RWPE1 (cell line): ENCODE data around the gene KRTAP4-12.
A peak's percentile ranks its signal among the peaks of the same experiment; 100 is the strongest.
"Not testable (repeated sequence)": the region's sequence is repeated elsewhere in the genome, so short reads cannot be mapped to it uniquely, and the experiment has no call there.

ENCODE experiments used
- CTCF ChIA-PET: fragments of 350-600 bp; sonication (Branson Sonifier 250); formaldehyde crosslinking; extraction: SDS; loops from one replicate; lab custom pipeline; 2021; lab: Yijun Ruan, JAX
- POLR2A ChIA-PET: fragments of 400-600 bp; formaldehyde crosslinking; extraction: SDS; loops from one replicate; lab custom pipeline; 2020; ENCODE audit warnings: antibody characterized with exemption; ENCODE audit not compliant: low non-redundant PET; lab: Yijun Ruan, JAX
- DNase-seq: peaks from one replicate; pipeline ENCODE4 v3.0.0; 2012; ENCODE audit warnings: low spot score
- H3K27ac ChIP-seq: fragments of 450-650 bp; 2 replicates; pipeline ENCODE4 v1.5.1; 2017
- TF ChIP-seq, protein P1 (sequence below): fragments of 450-650 bp; conservative IDR thresholded peaks from 2 replicates; pipeline ENCODE4 v1.5.1; 2017; ENCODE audit warnings: low read depth, mild to moderate bottlenecking

Gene KRTAP4-12

DNA sequence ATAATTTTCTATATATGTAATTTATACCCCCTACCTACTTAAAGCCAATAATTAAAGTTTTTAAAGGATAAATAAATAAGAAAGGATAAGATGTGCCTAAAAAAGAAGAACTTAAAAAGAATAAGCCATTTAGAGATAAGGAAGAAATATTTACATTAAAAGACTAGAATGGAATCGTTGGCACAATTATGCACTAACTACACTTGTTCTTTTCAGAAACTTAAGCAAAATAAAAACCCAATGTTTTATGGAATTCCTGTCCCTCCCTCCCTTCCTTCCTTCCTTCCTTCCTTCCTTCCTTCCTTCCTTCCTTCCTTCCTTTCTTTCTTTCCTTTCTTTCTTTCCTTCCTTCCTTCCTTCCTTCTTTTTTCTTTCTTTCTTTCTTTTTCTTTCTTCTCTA lies 20.9 kb upstream of the KRTAP4-12 start:
- no peak for DNase-seq
- CTCF ChIA-PET: no interaction called here
- POLR2A ChIA-PET: no interaction called here
- no peak overlapping the region for H3K27ac ChIP-seq
- TF ChIP-seq, protein P1, sequence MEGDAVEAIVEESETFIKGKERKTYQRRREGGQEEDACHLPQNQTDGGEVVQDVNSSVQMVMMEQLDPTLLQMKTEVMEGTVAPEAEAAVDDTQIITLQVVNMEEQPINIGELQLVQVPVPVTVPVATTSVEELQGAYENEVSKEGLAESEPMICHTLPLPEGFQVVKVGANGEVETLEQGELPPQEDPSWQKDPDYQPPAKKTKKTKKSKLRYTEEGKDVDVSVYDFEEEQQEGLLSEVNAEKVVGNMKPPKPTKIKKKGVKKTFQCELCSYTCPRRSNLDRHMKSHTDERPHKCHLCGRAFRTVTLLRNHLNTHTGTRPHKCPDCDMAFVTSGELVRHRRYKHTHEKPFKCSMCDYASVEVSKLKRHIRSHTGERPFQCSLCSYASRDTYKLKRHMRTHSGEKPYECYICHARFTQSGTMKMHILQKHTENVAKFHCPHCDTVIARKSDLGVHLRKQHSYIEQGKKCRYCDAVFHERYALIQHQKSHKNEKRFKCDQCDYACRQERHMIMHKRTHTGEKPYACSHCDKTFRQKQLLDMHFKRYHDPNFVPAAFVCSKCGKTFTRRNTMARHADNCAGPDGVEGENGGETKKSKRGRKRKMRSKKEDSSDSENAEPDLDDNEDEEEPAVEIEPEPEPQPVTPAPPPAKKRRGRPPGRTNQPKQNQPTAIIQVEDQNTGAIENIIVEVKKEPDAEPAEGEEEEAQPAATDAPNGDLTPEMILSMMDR: no peak

DNA sequence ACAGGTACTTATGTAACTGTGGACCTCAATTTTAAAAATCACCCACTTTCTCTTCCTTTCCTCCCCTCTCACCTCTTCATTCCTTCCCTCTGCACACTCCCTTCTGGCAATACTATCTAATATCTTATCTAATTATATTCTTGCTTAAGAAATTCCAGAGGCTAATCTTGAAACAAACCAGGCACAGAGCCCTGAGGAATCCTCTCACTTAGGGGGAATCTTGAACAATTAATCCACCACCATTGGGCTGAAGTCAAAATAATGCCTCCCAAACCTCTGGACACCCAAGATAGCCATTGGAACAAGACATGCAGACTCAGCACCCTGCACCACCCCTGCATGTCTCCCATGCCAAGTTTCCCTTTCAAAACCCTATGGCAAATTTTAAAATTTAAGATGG lies 17.4 kb upstream of the KRTAP4-12 start:
- H3K27ac ChIP-seq: no peak overlapping the region
- DNase-seq: no peak
- ChIA-PET POLR2A (no interaction called here), CTCF (interaction anchor here (0.8 kb wide), 1 partner anchor 159 kb away, joined by 4 read pairs; no protein-coding TSS in a partner anchor)
- TF ChIP-seq, protein P1: no peak

DNA sequence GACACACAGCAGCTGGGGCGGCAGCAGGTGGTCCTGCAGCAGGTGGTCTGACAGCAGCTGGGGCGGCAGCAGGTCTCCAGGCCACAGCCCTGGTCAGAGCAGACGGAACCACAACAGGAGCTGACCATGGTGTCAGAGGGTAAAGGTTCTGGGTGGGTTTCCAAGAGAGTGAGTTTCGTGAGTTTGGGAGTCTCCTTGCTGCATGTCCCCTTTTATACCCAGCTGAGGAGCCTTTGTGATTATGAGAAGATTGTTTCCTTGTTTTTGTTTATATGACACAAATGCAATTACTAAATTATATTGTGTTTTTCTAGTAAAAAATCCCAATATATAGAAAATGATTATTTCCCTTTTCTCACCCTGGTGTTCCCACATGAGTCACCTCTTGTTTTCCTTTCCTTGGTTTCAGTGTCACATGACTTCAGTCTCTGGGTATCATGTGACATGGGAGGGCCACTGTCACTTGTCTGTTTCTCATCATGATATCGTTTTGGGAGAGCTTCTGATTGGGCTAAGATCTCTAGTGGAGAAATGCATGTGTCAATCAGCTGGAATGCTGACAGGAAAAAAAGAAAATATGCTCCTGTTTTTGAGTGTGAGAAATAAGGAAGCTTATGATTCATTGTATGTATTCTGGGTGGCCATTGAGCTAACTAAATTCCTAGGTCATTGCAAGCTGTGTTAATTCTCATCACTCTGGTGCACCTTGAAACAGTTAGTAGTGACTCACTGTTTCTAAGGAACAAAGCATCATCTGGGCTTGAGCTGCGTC lies 16.6 kb upstream of the KRTAP4-12 start, which contains the start of gene KRTAP4-6:
Gene KRTAP4-6 (minus strand): TSS at position 185 of the 772 bp plus-strand sequence. CDS start 57 bp downstream, at position 128.
- peak within 1 kb of the TSS; percentile 48; the same call in 1 of the 2 replicates for H3K27ac ChIP-seq
- TF ChIP-seq, protein P1: no peak
- ChIA-PET CTCF (interaction anchor here (0.6 to 0.8 kb wide), 2 partner anchors 159 to 264 kb away, joined by 3 to 4 read pairs; no protein-coding TSS in a partner anchor), POLR2A (no interaction called here)
- DNase-seq: peak; percentile 74

DNA sequence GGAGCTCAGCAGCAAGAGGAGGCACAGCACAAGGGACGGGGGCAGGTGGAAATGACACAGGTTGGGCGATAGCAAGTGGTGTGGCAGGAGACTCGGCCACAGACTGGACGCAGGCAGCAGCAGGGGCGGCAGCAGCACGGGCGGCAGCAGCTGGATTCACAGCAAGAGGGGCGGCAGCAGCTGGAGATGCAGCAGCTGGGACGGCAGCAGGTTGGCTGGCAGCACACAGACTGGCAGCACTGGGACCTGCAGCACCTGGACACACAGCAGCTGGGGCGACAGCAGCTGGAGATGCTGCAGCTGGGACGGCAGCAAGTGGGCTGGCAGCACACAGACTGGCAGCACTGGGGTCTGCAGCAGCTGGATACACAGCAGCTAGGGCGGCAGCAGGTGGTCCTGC lies 15.9 kb upstream of the KRTAP4-12 start:
- DNase-seq, POLR2A ChIA-PET: not testable (repeated sequence)
- CTCF ChIA-PET: interaction anchor here (0.6 kb wide), 1 partner anchor 264 kb away, joined by 3 read pairs; no protein-coding TSS in a partner anchor
- peak overlapping the region; percentile 48; the same call in 1 of the 2 replicates for H3K27ac ChIP-seq

DNA sequence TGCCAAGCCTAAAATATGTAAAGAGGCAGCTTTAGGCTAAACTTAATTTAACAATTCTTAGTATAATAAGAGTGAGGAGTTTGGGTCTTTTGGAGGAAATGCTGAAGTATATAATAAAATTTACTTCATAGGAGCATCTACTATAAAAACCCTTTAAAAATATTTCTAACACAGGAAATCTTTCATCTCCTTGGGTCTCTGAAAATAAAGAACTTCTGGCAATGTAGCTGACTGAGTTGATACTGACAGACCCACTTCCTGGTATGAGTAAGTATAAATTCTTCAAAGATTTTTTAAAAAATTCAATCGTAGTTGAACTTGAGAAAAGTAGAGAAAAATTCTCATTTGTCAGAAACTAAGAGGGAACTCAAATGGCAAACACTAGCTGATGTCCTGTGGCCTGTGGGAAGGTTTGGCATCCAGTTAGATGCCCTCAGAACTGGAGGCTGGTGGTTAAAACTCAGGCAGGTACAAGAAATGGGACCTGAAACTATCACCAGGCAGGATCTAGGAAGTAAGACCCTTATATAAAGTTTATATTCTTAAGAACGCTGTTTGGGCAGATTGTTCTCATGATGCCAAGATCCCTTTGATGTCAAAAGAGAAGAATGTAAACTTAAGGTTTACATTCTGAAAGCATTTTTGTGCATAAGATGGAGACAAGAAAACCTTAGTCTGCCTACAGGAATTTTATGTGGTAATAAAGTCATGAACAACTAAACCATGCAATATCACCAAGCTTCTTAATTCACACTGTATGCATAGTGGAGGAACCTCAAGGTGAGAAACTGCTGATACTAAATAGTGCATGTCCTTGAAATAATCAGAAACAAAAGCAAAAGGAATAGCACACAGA lies 10.1 kb upstream of the KRTAP4-12 start:
- no peak for DNase-seq
- H3K27ac ChIP-seq: no peak overlapping the region
- ChIA-PET POLR2A (no interaction called here), CTCF (interaction anchor here (0.6 to 0.7 kb wide), 2 partner anchors 284 to 1861 kb away, joined by 3 read pairs; no protein-coding TSS in a partner anchor)
- TF ChIP-seq, protein P1: no peak

DNA sequence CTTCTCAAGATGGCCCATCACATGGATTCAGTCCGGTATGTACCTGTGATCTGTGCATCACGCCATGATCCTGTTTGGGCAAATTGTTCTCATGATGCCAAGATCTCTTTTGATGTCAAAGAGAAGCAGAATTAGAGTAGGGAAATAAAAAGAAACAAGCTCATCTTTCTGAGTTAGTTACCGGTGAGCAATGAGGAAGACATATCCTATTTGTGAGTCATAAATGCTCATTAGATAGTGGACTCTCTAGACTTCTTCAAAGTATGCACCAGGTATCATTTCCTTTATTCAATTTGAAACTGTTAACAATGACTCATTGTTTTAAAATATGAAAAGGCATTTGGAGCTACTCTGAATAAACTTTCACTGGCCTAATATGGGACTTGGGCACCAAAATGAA lies 8.0 kb upstream of the KRTAP4-12 start:
- ChIA-PET CTCF (no interaction called here), POLR2A (interaction anchor here (1.0 kb wide), 1 partner anchor 313 kb away, joined by 3 read pairs; no protein-coding TSS in a partner anchor)
- DNase-seq: peak; percentile 75
- H3K27ac ChIP-seq: no peak overlapping the region
- TF ChIP-seq, protein P1: no peak
